GM11168 (cell line): ENCODE results near the gene RIPOR2.

Experiments used
- in situ Hi-C: fragments of 300-500 bp; cut with MboI; formaldehyde crosslinking; loops from one replicate; pipeline ENCODE4 v1.12.0; 2022; ENCODE audit warnings: low sequenced_read_pairs; ENCODE audit not compliant: unreplicated experiment

The RIPOR2 gene, protein sequence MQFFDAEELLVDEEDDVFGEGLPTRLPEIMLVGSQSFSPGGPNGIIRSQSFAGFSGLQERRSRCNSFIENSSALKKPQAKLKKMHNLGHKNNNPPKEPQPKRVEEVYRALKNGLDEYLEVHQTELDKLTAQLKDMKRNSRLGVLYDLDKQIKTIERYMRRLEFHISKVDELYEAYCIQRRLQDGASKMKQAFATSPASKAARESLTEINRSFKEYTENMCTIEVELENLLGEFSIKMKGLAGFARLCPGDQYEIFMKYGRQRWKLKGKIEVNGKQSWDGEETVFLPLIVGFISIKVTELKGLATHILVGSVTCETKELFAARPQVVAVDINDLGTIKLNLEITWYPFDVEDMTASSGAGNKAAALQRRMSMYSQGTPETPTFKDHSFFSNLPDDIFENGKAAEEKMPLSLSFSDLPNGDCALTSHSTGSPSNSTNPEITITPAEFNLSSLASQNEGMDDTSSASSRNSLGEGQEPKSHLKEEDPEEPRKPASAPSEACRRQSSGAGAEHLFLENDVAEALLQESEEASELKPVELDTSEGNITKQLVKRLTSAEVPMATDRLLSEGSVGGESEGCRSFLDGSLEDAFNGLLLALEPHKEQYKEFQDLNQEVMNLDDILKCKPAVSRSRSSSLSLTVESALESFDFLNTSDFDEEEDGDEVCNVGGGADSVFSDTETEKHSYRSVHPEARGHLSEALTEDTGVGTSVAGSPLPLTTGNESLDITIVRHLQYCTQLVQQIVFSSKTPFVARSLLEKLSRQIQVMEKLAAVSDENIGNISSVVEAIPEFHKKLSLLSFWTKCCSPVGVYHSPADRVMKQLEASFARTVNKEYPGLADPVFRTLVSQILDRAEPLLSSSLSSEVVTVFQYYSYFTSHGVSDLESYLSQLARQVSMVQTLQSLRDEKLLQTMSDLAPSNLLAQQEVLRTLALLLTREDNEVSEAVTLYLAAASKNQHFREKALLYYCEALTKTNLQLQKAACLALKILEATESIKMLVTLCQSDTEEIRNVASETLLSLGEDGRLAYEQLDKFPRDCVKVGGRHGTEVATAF

DNA sequence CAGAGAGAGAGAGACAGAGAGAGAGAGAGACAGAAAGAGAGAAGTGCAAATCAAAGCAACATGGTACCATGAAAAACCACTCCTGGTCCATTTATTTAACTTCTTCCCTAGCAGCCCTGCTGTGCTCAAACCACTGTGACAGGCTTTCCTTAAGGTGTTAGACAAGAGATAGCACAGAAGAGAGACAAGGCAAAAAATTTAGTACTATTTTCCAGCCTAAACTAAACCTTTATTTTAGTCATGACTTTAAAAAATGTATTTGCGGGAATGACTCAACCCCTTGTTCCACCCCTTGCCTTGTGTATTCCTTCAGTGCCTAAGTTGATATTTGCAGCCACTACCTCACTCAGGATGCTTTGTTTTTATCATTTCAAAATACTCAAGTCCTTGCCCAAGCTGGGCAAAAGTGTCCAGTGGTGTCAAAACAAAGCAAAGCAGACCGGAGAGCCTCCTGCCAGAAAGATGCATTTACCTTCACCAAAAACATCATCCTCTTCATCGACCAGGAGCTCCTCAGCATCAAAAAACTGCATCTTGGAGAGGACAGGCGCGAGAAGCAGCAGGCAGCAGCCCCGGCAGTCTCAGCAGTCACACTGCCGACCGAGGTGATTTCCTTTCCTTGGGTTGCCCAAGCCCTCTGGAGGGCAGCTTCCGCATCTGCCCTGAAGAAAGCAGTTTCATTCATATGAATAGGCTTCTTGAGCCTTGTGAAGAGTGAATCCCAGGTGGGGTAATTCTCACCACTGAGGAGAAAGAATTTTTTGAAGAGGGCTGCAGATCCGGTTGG is at the start of gene RIPOR2:
Gene RIPOR2, minus strand, starts transcription at position 595 of the 787 bp plus-strand sequence. Its CDS starts 62 bp downstream, at position 533.
- in situ Hi-C loops: no loop called here

DNA sequence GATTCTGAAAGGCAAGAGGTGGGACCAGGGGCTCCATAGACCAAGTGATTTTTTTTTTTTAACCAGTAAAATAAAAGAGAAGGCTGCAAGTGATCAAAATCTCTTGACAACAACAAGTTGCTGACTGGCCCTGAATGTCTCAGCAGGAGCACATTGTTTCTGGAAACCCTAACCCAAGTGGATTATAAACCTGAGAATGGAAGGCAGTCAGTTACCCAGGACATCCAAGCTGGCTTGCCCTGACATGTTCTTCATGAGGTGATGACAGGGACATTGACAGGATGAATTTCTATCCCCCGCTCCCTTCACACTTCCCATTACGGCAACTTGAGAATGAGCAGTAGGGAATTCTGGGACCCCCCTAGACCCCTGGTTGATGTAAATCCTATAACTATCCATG is 49.6 kb upstream of the RIPOR2 start:
- in situ Hi-C loops: no loop called here

DNA sequence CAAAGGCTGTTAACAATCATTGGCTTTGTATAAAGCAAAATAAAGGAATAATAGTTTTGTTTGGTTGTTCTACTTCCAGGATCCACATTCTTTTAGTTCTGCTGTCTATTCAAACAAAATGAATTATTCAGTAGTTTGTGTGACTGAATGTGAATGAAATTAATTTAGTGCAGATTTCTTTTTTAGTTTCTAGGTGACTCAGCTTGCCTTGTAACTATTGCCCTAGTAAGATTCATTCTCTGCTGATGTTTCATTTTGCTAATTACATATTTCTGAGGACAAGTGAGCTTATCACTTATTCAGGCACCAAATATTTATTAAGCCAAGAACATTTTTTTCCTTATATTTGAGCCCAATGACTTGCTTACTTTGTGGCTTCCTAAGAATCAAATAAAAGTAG is 46.5 kb upstream of the RIPOR2 start:
- in situ Hi-C loops: no loop called here

- in situ Hi-C loops: no loop called here
Measured at GRCh38 chr6:24981386-24981760, 45.6 kb upstream of the RIPOR2 start.

- in situ Hi-C loops: no loop called here
Measured at GRCh38 chr6:24980507-24981385, 45.0 kb upstream of the RIPOR2 start.

- in situ Hi-C loops: no loop called here
Measured at GRCh38 chr6:24979176-24979575, 43.4 kb upstream of the RIPOR2 start.

DNA sequence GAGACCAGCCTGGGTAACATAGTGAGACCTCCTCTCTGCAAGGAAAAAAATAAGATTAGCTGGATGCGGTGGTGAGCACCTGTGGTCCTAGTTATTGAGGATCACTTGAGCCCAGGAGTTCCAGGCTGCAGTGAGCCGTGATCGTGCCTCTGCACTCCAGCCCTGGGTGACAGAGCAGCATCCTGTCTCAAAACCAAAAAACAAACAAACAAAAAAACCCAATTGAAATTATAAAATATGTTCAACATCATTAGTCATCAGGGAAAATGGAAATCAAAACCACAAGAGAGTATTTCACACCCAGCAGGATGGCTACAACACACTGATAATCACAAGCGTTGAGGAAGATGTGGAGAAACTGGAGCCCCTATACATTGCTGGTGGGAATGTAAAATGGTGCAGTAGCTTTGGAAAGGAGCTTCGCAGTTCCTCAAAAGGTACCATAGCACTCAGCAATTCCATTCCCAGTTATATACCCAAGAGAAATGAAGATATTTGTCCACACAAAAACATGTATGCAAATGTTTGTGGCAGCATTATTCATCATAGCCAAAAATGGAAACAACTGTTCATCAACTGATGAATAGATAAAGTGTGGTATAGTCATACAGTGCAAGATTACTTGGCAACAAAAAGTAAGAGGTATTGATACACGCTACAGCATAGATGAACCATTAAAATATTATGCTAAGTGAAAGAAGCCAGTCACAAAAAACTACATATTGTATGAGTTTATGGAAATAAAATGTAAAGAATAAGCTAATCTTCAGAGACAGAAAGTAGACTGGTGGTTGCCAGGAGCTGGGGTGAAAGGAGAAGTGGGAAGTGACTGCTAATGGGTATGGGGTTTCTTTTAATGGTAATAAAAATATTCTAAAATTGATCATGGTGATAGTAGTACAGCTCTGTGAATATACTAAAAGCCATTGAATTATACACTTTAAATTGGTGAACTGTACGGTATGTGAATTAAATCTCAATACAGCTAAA is 38.7 kb upstream of the RIPOR2 start:
- in situ Hi-C loops: no loop called here

DNA sequence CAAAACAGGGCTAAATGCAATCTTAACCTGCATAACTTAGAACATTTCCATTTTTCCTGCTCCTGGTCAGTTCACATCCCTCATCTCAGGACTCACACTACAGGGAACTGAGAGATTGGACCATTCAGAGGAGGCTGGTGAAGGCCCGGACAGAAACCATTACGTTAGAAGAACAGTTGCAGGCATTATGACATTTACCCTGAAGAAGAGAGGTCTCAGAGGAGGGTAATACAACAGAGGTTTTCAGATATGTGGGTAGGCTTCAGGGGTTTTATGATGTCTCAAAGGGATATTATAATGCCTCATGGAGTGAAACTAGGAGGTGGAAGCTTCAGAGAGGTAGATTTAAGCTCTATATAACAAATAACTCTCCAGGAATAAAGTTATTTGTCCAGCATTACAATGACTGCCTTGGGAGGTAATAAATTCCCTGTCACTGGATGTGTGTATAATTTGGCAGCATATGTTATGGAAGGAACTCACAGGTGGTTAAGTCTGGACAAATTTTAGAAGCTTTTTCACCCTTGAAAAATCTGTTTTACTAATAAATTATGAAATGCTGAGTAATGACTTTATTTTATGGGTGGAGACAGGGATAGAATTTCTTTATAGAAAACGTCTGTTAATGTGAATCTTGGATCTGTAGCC is 36.7 kb upstream of the RIPOR2 start:
- in situ Hi-C loops: no loop called here

DNA sequence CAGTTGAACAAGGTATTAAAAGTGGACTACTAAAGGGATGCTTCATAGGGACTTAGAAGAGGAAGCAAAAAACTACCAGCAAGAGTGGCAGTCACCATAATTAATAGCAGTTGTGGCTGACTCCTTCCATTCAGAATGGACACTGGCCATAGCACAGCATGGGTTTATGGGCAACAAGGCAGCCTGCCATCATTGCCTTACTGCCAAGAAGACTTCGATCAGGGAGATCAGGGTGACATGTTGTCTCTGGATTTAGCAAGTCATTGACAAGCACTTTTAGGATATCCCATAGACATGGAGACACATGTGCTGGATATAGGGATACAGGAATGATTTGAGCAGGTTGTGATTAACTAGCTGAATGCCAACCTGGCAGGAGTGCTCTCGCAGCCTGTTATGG is 35.3 kb upstream of the RIPOR2 start:
- in situ Hi-C loops: no loop called here

DNA sequence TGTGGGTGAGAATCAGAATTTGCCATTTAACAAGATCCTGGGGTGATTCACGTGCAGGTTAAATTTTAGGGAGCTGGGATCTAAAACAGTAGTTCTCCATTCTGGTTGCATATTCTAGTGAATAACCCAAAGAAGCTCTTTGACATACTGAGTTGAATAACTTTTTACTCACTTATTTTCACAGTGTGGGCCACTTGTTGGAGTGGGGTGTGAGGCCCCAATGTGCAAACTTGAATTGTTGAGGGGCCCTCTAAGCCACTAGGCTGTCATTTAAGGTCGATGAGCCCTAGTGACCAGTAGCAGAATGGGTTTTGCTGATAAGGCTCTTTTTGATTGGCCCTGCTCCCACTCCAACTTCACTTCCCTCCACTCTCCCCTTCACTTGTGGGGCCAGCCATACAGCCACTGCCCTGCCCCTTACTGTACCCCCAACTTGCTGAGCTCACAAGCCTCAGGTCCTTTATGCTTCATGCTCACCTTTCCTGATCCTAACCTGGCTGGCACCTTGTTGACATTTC is 33.6 kb upstream of the RIPOR2 start:
- in situ Hi-C loops: no loop called here

DNA sequence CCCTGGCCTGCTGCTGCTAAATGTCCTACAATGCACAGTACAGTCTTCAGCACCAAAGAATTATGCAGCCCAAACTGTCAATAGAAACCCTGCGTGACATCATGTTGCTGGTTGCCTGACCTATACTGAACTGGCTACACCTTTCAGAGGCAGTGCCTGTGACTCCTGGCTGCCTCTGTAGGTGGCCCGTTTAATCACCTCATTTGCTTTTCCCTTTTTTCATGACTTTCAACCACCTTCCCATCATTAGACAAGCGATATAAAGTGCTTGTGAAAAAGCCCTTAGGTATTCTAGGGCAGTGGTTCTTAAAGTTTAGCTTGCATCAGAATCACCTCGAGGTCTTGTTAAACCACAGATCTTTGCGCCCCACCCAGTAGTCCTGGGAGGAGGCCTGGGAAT is 33.0 kb upstream of the RIPOR2 start:
- in situ Hi-C loops: no loop called here

- in situ Hi-C loops: no loop called here
Measured at GRCh38 chr6:24967211-24967610, 31.5 kb upstream of the RIPOR2 start.

DNA sequence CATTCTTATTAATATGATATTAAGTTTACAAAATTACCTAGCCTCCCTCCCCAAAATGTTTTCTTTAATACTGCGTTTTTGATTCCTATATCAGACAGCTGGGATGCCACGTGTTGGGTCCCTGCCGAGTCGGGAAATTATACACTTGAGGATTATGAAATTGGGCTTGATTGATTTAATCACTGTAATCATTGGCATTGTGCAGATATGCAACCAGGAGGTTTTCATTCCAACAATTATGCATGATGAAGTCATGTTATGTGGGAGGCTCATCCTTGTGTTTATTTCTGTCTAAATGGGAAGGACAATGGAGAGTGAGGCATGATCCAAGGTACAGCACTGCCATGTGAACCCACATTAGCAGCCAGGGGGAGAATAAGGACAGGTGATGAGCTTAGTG is 30.6 kb upstream of the RIPOR2 start:
- in situ Hi-C loops: no loop called here

DNA sequence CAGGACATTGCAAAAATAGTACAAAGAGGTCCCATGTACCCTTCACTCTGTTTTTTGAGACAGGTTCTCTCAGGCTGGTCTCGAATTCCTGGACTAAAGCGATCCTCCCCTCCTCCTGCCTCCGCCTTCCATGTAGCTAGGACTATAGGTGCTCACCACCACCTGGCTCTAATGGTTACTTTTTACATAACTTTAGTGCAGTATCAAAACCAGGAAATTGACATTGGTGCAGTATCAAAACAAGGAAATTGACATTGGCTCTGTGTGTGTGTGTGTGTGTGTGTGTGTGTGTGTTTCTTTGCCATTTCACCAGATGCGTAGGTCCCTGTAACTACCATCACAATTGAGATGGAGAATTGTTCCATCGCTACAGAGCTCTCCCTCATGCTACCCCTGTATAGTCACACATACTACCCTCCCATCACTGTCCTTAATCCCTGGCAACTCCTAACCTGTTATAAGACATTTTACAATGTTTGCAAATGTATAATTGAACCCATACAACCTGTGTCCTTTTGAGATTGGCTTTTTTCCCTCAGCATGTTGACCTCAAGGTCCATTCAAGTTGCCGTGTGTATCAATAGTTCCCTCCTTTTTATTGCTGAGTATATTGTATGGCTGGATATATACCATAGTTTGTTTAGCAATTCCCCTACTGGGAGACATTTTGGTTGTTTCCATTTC is 28.3 kb upstream of the RIPOR2 start:
- in situ Hi-C loops: no loop called here

DNA sequence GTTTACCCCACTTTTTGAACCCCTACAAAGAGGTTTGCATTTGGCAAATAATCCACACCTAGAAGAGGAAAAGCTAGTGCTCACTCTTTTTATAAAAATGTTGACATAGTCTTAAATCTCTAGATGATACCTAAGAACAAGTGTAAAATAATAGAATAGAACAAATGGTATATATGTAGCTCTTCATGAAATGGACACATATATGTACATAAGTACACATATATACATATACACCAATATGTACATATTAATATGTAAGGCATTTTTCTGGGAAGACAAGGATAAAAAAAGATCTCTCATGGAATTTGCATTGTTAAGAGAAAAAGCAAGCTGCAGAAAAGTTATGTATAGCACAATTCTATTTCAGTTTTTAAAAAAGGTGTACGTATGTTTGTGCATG is 27.6 kb upstream of the RIPOR2 start:
- in situ Hi-C loops: no loop called here

DNA sequence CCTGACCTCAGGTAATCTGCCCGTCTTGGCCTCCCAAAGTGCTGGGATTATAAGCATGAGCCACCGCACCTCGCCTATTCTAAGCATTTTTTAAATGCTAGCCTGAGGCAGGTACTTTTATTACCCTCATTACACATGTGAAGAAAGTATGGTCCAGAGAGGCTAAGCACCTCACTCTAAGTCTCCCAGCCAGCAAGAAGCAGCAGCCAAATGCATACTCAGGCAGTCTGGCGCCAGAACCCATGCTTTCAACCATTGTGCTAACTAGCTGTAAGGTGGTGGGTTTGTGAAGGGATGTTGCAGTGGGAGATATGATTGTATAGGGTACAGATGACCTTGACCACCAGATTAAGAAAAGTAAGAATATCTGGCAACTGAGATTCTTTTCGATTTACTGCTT is 26.1 kb upstream of the RIPOR2 start:
- in situ Hi-C loops: no loop called here

DNA sequence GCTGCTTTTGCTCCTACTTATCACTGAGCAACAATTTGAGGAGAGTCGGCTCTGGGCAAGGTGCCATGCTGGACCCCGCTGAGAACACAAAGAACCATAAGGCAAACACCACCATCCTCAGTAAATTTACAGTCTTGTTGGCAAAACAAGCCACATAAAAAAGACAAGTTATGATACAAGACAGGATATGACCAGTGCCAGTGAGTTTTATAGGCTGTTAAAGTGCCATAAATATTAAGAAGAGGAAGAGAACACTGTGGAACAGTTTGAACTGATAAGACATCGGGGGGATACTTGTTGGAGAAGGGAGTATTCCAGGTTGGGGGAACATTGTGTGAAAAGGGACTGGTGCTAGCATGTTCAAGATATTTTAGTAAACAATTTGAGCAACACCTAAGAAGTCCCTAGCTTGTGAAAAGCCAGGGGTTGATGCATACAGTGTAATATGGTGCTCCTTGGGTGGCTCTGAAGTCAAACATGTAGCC is 25.3 kb upstream of the RIPOR2 start:
- in situ Hi-C loops: no loop called here
